HepG2 (cell line): ENCODE results near the gene ADM. TPM values are rescaled to one million over a fixed set of nuclear protein-coding genes. Genes with fewer than 3 reads are reported as not detected.

Source experiments
- AGO1 ChIP-seq: fragments of 200-400 bp; formaldehyde crosslinking; IDR thresholded peaks from 2 replicates; pipeline ENCODE4 v1.6.1; 2017; ENCODE audit warnings: mild to moderate bottlenecking, low read depth, low read length, moderate library complexity; ENCODE audit not compliant: poor library complexity, severe bottlenecking
- CEBPB ChIP-seq: IDR thresholded peaks from 2 replicates; pipeline ENCODE4 v1.6.1; 2011; ENCODE audit warnings: low read depth, low read length, improper control_type of control experiment, borderline replicate concordance
- CEBPG ChIP-seq: IDR thresholded peaks from 2 replicates; pipeline ENCODE4 v1.6.1; 2016
- HNRNPL ChIP-seq: fragments of 200-400 bp; formaldehyde crosslinking; IDR thresholded peaks from 2 replicates; pipeline ENCODE4 v1.6.1; 2017; ENCODE audit warnings: mild to moderate bottlenecking, low read depth, low read length
- ISX ChIP-seq: sonication (generic); formaldehyde crosslinking; conservative IDR thresholded peaks from 2 replicates; pipeline ENCODE4 v1.5.0; 2020; ENCODE audit warnings: missing genetic modification reagents
- ONECUT2 ChIP-seq: sonication (generic); formaldehyde crosslinking; IDR thresholded peaks from 2 replicates; pipeline ENCODE4 v1.4.0; 2020; ENCODE audit warnings: missing genetic modification reagents
- PHF21A ChIP-seq: sonication (generic); formaldehyde crosslinking; IDR thresholded peaks from 2 replicates; pipeline ENCODE4 v1.5.0; 2020; ENCODE audit warnings: mild to moderate bottlenecking, missing genetic modification reagents
- SNAPC2 ChIP-seq: sonication (generic); formaldehyde crosslinking; IDR thresholded peaks from 2 replicates; pipeline ENCODE4 v1.8.1; 2022; ENCODE audit warnings: mild to moderate bottlenecking, missing genetic modification reagents
- TGIF2 ChIP-seq: IDR thresholded peaks from 2 replicates; pipeline ENCODE4 v1.6.1; 2016; ENCODE audit warnings: control low read depth, missing compliant biosample characterization
- WIZ ChIP-seq: sonication (generic); formaldehyde crosslinking; IDR thresholded peaks from 2 replicates; pipeline ENCODE4 v1.5.1; 2020; ENCODE audit warnings: mild to moderate bottlenecking, missing genetic modification reagents
- ZNF496 ChIP-seq: sonication (generic); formaldehyde crosslinking; IDR thresholded peaks from 2 replicates; pipeline ENCODE4 v1.8.1; 2023; ENCODE audit warnings: mild to moderate bottlenecking, moderate library complexity, missing genetic modification reagents; ENCODE audit not compliant: insufficient replicate concordance
- polyA plus RNA-seq, 8 experiments: library from polyadenylated mRNA; depleted of rRNA in 3 of 8; stranded (reverse) in 7 of 8; unstranded in 1 of 8; fragments of >200 nt; fragmentation: Illumina TruSeq in 4 of 8; extraction: Trizol in 4 of 8; gene quantifications; 2 replicates each; pipeline versions ENCODE4 v1.2.1 to v1.2.3, GENCODE V29; 2011 to 2016; ENCODE audit warnings: low read depth in 4 of 8, missing spikeins in 1 of 8, mixed read lengths in 1 of 8; ENCODE audit not compliant: insufficient read depth in 1 of 8
- total RNA-seq, 5 experiments: library from RNA; depleted of rRNA; stranded (reverse); fragments of >200 nt; fragmentation: Illumina TruSeq; extraction: Trizol; gene quantifications; 2 replicates each; pipeline ENCODE4 v1.2.3, GENCODE V29; 2016; ENCODE audit warnings: low read depth in 1 of 5
- TF ChIP-seq, protein P1 (sequence below): sonication (generic); formaldehyde crosslinking; IDR thresholded peaks from 2 replicates; pipeline ENCODE4 v1.4.0; 2020; ENCODE audit warnings: missing genetic modification reagents, mild to moderate bottlenecking, borderline replicate concordance
- TF ChIP-seq, protein P2 (sequence below): sonication (generic); formaldehyde crosslinking; IDR thresholded peaks from 2 replicates; pipeline ENCODE4 v1.4.0; 2020; ENCODE audit warnings: missing genetic modification reagents
- TF ChIP-seq, protein P3 (sequence below): sonication (generic); formaldehyde crosslinking; IDR thresholded peaks from 2 replicates; pipeline ENCODE4 v1.8.1; 2022; ENCODE audit warnings: mild to moderate bottlenecking, missing genetic modification reagents
- TF ChIP-seq, protein P4 (sequence below): sonication (generic); formaldehyde crosslinking; IDR thresholded peaks from 2 replicates; pipeline ENCODE4 v1.5.1; 2020; ENCODE audit warnings: missing genetic modification reagents, mild to moderate bottlenecking, borderline replicate concordance
- TF ChIP-seq, protein P5 (sequence below): sonication (generic); formaldehyde crosslinking; IDR thresholded peaks from 2 replicates; pipeline ENCODE4 v1.5.0; 2020; ENCODE audit warnings: missing genetic modification reagents
- TF ChIP-seq, protein P6 (sequence below): sonication (generic); formaldehyde crosslinking; IDR thresholded peaks from 2 replicates; pipeline ENCODE4 v1.4.0; 2020; ENCODE audit warnings: low read depth, mild to moderate bottlenecking, missing genetic modification reagents

Gene ADM
- total and polyA plus RNA-seq, 2 of the 13 experiments (the other 11 are each of a cell fraction or from before 2014, with no cell fraction given), result 10.7 to 26.1 TPM

DNA sequence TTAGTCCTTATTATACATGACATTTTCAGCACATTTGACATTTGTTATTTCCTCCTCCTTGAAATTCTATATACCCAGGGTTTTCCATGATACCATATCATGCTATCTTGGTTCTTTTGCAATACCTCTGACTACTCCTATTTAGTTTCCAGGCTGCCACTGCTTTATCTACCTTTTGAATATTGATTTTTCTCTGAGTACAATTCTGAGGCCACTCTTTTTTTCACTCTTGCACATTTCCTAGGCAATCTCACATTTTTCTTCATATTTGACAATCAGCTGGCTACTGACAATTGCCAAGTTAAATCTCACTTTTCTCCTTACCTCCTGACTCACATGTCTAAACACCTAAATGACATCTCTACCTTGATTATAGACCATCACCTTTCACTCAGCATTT, 22.8 kb upstream of the ADM start (continued):
- TF ChIP-seq WIZ (CRISPR knock-in tag) (no peak), HNRNPL (no peak), TGIF2 (CRISPR knock-in tag) (peak; percentile 99), ISX (no peak), AGO1 (no peak), ONECUT2 (CRISPR knock-in tag) (peak; percentile 96), PHF21A (CRISPR knock-in tag) (no peak), ZNF496 (CRISPR knock-in tag) (no peak), CEBPB (peak; percentile 68; the same call in 1 of the 2 replicates), CEBPG (peak; percentile 64), SNAPC2 (CRISPR knock-in tag) (no peak)
- TF ChIP-seq, protein P1, sequence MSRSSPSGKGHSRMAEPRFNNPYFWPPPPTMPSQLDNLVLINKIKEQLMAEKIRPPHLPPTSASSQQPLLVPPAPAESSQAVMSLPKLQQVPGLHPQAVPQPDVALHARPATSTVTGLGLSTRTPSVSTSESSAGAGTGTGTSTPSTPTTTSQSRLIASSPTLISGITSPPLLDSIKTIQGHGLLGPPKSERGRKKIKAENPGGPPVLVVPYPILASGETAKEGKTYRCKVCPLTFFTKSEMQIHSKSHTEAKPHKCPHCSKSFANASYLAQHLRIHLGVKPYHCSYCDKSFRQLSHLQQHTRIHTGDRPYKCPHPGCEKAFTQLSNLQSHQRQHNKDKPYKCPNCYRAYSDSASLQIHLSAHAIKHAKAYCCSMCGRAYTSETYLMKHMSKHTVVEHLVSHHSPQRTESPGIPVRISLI (CRISPR knock-in tag), result peak; percentile 81; the same call in 1 of the 2 replicates
- TF ChIP-seq, protein P2, sequence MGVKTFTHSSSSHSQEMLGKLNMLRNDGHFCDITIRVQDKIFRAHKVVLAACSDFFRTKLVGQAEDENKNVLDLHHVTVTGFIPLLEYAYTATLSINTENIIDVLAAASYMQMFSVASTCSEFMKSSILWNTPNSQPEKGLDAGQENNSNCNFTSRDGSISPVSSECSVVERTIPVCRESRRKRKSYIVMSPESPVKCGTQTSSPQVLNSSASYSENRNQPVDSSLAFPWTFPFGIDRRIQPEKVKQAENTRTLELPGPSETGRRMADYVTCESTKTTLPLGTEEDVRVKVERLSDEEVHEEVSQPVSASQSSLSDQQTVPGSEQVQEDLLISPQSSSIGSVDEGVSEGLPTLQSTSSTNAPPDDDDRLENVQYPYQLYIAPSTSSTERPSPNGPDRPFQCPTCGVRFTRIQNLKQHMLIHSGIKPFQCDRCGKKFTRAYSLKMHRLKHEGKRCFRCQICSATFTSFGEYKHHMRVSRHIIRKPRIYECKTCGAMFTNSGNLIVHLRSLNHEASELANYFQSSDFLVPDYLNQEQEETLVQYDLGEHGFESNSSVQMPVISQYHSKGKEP, result no peak
- TF ChIP-seq, protein P3, sequence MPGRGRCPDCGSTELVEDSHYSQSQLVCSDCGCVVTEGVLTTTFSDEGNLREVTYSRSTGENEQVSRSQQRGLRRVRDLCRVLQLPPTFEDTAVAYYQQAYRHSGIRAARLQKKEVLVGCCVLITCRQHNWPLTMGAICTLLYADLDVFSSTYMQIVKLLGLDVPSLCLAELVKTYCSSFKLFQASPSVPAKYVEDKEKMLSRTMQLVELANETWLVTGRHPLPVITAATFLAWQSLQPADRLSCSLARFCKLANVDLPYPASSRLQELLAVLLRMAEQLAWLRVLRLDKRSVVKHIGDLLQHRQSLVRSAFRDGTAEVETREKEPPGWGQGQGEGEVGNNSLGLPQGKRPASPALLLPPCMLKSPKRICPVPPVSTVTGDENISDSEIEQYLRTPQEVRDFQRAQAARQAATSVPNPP, result no peak
- TF ChIP-seq, protein P4, sequence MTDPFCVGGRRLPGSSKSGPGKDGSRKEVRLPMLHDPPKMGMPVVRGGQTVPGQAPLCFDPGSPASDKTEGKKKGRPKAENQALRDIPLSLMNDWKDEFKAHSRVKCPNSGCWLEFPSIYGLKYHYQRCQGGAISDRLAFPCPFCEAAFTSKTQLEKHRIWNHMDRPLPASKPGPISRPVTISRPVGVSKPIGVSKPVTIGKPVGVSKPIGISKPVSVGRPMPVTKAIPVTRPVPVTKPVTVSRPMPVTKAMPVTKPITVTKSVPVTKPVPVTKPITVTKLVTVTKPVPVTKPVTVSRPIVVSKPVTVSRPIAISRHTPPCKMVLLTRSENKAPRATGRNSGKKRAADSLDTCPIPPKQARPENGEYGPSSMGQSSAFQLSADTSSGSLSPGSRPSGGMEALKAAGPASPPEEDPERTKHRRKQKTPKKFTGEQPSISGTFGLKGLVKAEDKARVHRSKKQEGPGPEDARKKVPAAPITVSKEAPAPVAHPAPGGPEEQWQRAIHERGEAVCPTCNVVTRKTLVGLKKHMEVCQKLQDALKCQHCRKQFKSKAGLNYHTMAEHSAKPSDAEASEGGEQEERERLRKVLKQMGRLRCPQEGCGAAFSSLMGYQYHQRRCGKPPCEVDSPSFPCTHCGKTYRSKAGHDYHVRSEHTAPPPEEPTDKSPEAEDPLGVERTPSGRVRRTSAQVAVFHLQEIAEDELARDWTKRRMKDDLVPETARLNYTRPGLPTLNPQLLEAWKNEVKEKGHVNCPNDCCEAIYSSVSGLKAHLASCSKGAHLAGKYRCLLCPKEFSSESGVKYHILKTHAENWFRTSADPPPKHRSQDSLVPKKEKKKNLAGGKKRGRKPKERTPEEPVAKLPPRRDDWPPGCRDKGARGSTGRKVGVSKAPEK (CRISPR knock-in tag), result no peak
- TF ChIP-seq, protein P5, sequence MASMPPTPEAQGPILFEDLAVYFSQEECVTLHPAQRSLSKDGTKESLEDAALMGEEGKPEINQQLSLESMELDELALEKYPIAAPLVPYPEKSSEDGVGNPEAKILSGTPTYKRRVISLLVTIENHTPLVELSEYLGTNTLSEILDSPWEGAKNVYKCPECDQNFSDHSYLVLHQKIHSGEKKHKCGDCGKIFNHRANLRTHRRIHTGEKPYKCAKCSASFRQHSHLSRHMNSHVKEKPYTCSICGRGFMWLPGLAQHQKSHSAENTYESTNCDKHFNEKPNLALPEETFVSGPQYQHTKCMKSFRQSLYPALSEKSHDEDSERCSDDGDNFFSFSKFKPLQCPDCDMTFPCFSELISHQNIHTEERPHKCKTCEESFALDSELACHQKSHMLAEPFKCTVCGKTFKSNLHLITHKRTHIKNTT, result no peak
- TF ChIP-seq, protein P6, sequence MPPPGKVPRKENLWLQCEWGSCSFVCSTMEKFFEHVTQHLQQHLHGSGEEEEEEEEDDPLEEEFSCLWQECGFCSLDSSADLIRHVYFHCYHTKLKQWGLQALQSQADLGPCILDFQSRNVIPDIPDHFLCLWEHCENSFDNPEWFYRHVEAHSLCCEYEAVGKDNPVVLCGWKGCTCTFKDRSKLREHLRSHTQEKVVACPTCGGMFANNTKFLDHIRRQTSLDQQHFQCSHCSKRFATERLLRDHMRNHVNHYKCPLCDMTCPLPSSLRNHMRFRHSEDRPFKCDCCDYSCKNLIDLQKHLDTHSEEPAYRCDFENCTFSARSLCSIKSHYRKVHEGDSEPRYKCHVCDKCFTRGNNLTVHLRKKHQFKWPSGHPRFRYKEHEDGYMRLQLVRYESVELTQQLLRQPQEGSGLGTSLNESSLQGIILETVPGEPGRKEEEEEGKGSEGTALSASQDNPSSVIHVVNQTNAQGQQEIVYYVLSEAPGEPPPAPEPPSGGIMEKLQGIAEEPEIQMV, result no peak
